PC-9 (cell line): ENCODE measurements around the gene SLC6A3.

Experiments used
- EZH2 ChIP-seq: fragments of 200-600 bp; sonication (generic); IDR thresholded peaks from 2 replicates; pipeline ENCODE4 v1.8.0; 2017; ENCODE audit warnings: antibody characterized with exemption, low read depth
- TF ChIP-seq, protein P1 (sequence below): fragments of 200-600 bp; sonication (generic); conservative IDR thresholded peaks from 2 replicates; pipeline ENCODE4 v1.6.1; 2017; ENCODE audit warnings: mixed run types, antibody characterized with exemption, mild to moderate bottlenecking, moderate library complexity

DNA sequence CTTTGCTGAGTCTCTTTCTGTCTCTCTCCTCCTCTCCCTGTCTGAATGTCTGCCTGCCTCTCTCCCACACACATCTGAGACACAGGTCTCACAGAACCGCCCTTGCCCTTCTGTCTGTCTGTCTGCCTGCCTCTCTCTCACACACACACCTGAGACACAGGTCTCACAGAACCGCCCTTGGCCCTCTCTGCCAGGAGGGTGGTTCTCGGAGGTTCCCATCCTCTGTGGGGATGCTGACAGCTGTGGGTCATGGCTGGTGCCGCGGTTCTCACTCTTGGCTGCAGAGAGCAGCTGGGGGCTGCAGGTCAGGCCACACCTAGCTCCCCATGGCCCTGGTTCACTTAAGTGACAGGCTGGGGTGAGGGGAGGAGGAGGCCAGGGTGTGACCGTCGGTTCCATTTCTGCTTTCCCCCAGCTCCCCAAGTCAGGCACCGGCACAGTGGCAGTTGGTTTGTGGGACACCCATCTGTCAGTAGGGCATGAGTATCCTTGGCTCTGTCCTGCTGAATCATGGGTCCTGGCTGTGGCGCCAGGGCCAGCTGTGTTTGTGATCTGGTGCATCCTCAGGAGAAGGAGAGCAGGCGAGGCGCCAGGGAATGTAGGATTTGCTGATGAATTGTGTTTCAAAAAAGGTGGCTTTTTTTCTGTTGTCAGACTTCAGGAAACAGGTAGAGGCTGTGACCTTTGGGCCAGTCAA is 58.0 kb downstream of the SLC6A3 start:
- TF ChIP-seq EZH2, result no peak; the same call in 1 of the 2 replicates
- TF ChIP-seq, protein P1, sequence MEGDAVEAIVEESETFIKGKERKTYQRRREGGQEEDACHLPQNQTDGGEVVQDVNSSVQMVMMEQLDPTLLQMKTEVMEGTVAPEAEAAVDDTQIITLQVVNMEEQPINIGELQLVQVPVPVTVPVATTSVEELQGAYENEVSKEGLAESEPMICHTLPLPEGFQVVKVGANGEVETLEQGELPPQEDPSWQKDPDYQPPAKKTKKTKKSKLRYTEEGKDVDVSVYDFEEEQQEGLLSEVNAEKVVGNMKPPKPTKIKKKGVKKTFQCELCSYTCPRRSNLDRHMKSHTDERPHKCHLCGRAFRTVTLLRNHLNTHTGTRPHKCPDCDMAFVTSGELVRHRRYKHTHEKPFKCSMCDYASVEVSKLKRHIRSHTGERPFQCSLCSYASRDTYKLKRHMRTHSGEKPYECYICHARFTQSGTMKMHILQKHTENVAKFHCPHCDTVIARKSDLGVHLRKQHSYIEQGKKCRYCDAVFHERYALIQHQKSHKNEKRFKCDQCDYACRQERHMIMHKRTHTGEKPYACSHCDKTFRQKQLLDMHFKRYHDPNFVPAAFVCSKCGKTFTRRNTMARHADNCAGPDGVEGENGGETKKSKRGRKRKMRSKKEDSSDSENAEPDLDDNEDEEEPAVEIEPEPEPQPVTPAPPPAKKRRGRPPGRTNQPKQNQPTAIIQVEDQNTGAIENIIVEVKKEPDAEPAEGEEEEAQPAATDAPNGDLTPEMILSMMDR, result no peak
